B cell (primary cell): ENCODE data around the gene POFUT2. TPM values are rescaled to one million over a fixed set of nuclear protein-coding genes. Genes with fewer than 3 reads are reported as not detected.

Experiments used
- ATAC-seq: fragments of 200-7000 bp; cut with Tn5 transposase; one replicate; pipeline ENCODE4 v1.10.0; 2021; ENCODE audit warnings: low read depth, mild to moderate bottlenecking, moderate number of reproducible peaks, moderate library complexity
- CTCF ChIA-PET: fragments of 350-600 bp; sonication (Branson Sonifier 250); formaldehyde crosslinking; loops from one replicate; lab custom pipeline; 2021; ENCODE audit warnings: antibody characterized with exemption, inconsistent platforms; lab: Charles Lee
- POLR2A ChIA-PET: fragments of 350-600 bp; sonication (Branson Sonifier 250); formaldehyde crosslinking; loops from one replicate; lab custom pipeline; 2021; ENCODE audit warnings: antibody characterized with exemption; lab: Charles Lee
- DNase-seq: peaks from one replicate; pipeline ENCODE4 v3.0.0; 2013
- H2AFZ ChIP-seq: 2 replicates; pipeline ENCODE4 v1.6.1; 2012; ENCODE audit warnings: mild to moderate bottlenecking, low read depth, low read length; ENCODE audit not compliant: insufficient read depth, poor library complexity, severe bottlenecking
- H3K27ac ChIP-seq, 2 donors: 1 replicate in 1 of 2; 2 replicates in 1 of 2; pipeline ENCODE4 v1.5.1; 2012 to 2013; ENCODE audit warnings: low read length in 2 of 2, mild to moderate bottlenecking in 2 of 2, moderate library complexity in 1 of 2
- H3K27me3 ChIP-seq, 4 experiments: fragments of 200-600 bp in 1 of 4; sonication (generic) in 1 of 4; replicated peaks in 1 of 4; 1 replicate in 2 of 4; 2 replicates in 2 of 4; pipeline versions ENCODE4 v1.6.1 to v1.7.0; 2013 to 2016; ENCODE audit warnings: low read length in 3 of 4, mild to moderate bottlenecking in 2 of 4, mixed read lengths in 1 of 4, moderate library complexity in 1 of 4; ENCODE audit not compliant: insufficient read depth in 4 of 4, control insufficient read depth in 3 of 4; ENCODE audit errors: control extremely low read depth in 1 of 4
- H3K36me3 ChIP-seq, 2 experiments: replicated peaks in 1 of 2; 1 replicate in 1 of 2; 2 replicates in 1 of 2; pipeline versions ENCODE4 v1.6.1 to v1.7.1; 2013; ENCODE audit warnings: low read length in 1 of 2; ENCODE audit not compliant: insufficient read depth in 2 of 2, control insufficient read depth in 1 of 2; ENCODE audit errors: control extremely low read depth in 1 of 2, extremely low read depth in 1 of 2
- H3K4me1 ChIP-seq, 2 donors: fragments of 200-600 bp in 1 of 2; sonication (generic) in 1 of 2; 1 replicate in 1 of 2; 2 replicates in 1 of 2; pipeline versions ENCODE4 v1.5.1 to v1.6.1; 2013 to 2017; ENCODE audit warnings: low read length in 2 of 2; ENCODE audit not compliant: control insufficient read depth in 2 of 2, insufficient read depth in 2 of 2
- H3K4me2 ChIP-seq: replicated peaks from 2 replicates; pipeline ENCODE3; 2012; ENCODE audit warnings: mild to moderate bottlenecking, low read depth, low read length; ENCODE audit not compliant: poor library complexity, severe bottlenecking
- H3K4me3 ChIP-seq, 5 experiments: fragments of 200-600 bp in 1 of 5; sonication (generic) in 1 of 5; 1 replicate in 3 of 5; 2 replicates in 2 of 5; pipeline versions ENCODE4 v1.5.1 to v1.7.0; 2011 to 2016; ENCODE audit warnings: low read length in 4 of 5, mild to moderate bottlenecking in 4 of 5, low read depth in 2 of 5, control low read depth in 1 of 5, moderate library complexity in 1 of 5; ENCODE audit not compliant: insufficient read depth in 1 of 5; ENCODE audit errors: control extremely low read depth in 1 of 5, extremely low read depth in 1 of 5
- H3K79me2 ChIP-seq: fragments of 200-600 bp; sonication (generic); one replicate; pipeline ENCODE4 v1.6.0; 2016; ENCODE audit warnings: low read length; ENCODE audit not compliant: control insufficient read depth, insufficient read depth
- H3K9ac ChIP-seq: fragments of 200-600 bp; sonication (generic); 2 replicates; pipeline ENCODE4 v1.6.1; 2017; ENCODE audit warnings: mild to moderate bottlenecking, low read length, moderate library complexity
- H3K9me3 ChIP-seq, 3 donors: one replicate each; pipeline versions ENCODE4 v1.6.1 to v1.7.1; 2013; ENCODE audit warnings: low read length in 2 of 3; ENCODE audit not compliant: control insufficient read depth in 2 of 3, insufficient read depth in 1 of 3; ENCODE audit errors: control extremely low read depth in 1 of 3
- H4K20me1 ChIP-seq: 2 replicates; pipeline ENCODE4 v1.6.0; 2012; ENCODE audit warnings: mild to moderate bottlenecking, low read length; ENCODE audit not compliant: insufficient read depth, control insufficient read depth, poor library complexity, severe bottlenecking
- H3K27ac Mint-ChIP-seq: one replicate; pipeline ENCODE4 v1.8.0; 2021; ENCODE audit warnings: mixed read lengths
- H3K27me3 Mint-ChIP-seq: one replicate; pipeline ENCODE4 v1.8.0; 2021; ENCODE audit warnings: mixed read lengths
- H3K4me1 Mint-ChIP-seq: one replicate; pipeline ENCODE4 v1.8.0; 2021; ENCODE audit warnings: mixed read lengths
- H3K4me3 Mint-ChIP-seq: one replicate; pipeline ENCODE4 v1.8.0; 2021; ENCODE audit warnings: mixed read lengths
- H3K9me3 Mint-ChIP-seq: one replicate; pipeline ENCODE4 v1.8.0; 2022; ENCODE audit warnings: mixed read lengths; ENCODE audit not compliant: insufficient read depth
- EZH2 ChIP-seq: IDR thresholded peaks from 2 replicates; pipeline ENCODE4 v1.6.1; 2012; ENCODE audit warnings: borderline replicate concordance, low read depth, mild to moderate bottlenecking, moderate library complexity, low read length; ENCODE audit not compliant: insufficient read depth, poor library complexity, severe bottlenecking
- WGBS: methylation state at CpG from one replicate; pipeline ENCODE4 v1.1.5; 2013; ENCODE audit warnings: missing lambda C conversion rate; ENCODE audit not compliant: insufficient coverage; 5-methylcytosine and 5-hydroxymethylcytosine counted together
- intact Hi-C: fragments of 100-400 bp; cut with micrococcal nuclease; formaldehyde crosslinking; loops from one replicate; pipeline ENCODE4 v1.10.0; 2022
- polyA plus RNA-seq: library from polyadenylated mRNA; depleted of rRNA; stranded (reverse); fragments of >200 nt; gene quantifications from 2 replicates; pipeline ENCODE4 v1.2.3, GENCODE V29; 2012
- total RNA-seq, 2 donors: library from RNA; stranded (reverse); fragments of 120-200 nt in 1 of 2; gene quantifications; 1 replicate in 1 of 2; 2 replicates in 1 of 2; pipeline versions ENCODE4 v1.2.3 to v1.2.4, GENCODE V29; 2013 to 2022
- TF ChIP-seq, protein P1 (sequence below): fragments of 200-600 bp; IDR thresholded peaks from one replicate; pipeline ENCODE4 v1.8.0; 2022; ENCODE audit warnings: antibody characterized with exemption, mild to moderate bottlenecking

POFUT2 gene
- total and polyA plus RNA-seq, 2 donors (not counting 1 experiment from before 2014, with no cell fraction given), result 38.3 to 41.8 TPM

DNA sequence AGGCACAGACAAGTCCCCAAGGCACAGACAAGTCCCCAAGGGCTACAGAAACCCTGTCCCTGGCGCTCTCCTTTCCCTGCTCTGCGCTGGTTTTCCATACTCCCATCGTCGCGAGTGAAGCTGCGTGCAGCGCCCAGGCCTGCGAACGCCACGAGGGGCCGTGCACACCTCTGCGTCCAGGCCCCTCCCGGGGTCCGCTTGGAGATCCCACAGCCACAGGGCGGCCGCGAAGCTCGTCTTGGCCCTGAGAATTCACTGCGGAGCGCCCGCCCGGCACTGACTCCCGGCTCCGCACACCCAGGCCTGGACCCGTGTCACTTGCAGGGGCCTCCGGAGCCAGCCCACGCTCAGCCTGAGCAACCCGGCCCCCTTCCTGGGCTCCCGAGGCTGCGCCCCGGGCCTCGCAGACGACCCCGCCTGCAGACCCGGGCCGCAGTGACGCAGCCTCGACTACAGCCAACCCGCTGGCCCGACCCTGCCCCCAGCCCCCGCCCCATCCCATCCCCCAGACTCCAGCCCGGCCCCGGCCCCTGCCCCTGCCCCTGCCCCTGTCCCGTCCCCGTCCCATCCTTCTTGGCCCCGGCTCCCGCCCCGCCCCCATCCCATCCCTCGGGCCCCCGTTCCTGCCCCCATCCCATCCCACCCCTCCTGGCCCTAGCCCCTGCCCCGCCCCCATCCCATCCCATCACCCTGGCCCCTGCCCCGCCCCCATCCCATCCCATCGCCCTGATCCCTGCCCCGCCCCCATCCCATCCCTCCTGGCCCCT lies 841 bp downstream of the POFUT2 start:
- Histone ChIP-seq H3K27me3 (no peaks in the 10 kb centered on the region), H3K27ac (no peak overlapping the region), H3K36me3 (peaks cover 0 to 27% of the 10 kb centered on the region in 2 experiments), H2AFZ (no peak overlapping the region), H3K9me3 (no peaks in the 10 kb centered on the region), H3K4me3 (peak overlapping the region in 3 of 5 experiments; percentile 73 to 83 (median 76)), H4K20me1 (peaks cover 19% of the 10 kb centered on the region), H3K4me1 (peaks cover 4 to 13% of the 10 kb centered on the region in 2 donors), H3K4me2 (peak overlapping the region; percentile 97), H3K9ac (no peak overlapping the region), H3K79me2 (peaks cover 17% of the 10 kb centered on the region)
- WGBS, result 34% methylated on average over 34 of the region's 54 CpGs
- intact Hi-C loops, result loop anchor here (1.0 to 5.0 kb wide), 3 partner anchors 147 to 345 kb away; partner anchors contain the start of genes SLC19A1 and SLX9
- Mint-ChIP-seq H3K9me3 (no peaks in the 10 kb centered on the region), H3K4me3 (peak overlapping the region; percentile 69), H3K4me1 (peaks cover 11% of the 10 kb centered on the region), H3K27ac (peak overlapping the region; percentile 53), H3K27me3 (no peaks in the 10 kb centered on the region)
- ATAC-seq (no peak), DNase-seq (no peak)
- ChIA-PET CTCF (interaction anchor here (1.1 to 1.2 kb wide), 2 partner anchors 135 to 146 kb away, joined by 4 to 9 read pairs; no protein-coding TSS in a partner anchor), POLR2A (interaction anchor here (1.0 kb wide), 1 partner anchor 360 kb away, joined by 6 read pairs; no protein-coding TSS in a partner anchor)
- TF ChIP-seq, protein P1, sequence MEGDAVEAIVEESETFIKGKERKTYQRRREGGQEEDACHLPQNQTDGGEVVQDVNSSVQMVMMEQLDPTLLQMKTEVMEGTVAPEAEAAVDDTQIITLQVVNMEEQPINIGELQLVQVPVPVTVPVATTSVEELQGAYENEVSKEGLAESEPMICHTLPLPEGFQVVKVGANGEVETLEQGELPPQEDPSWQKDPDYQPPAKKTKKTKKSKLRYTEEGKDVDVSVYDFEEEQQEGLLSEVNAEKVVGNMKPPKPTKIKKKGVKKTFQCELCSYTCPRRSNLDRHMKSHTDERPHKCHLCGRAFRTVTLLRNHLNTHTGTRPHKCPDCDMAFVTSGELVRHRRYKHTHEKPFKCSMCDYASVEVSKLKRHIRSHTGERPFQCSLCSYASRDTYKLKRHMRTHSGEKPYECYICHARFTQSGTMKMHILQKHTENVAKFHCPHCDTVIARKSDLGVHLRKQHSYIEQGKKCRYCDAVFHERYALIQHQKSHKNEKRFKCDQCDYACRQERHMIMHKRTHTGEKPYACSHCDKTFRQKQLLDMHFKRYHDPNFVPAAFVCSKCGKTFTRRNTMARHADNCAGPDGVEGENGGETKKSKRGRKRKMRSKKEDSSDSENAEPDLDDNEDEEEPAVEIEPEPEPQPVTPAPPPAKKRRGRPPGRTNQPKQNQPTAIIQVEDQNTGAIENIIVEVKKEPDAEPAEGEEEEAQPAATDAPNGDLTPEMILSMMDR, result no peak
- TF ChIP-seq EZH2, result no peak
